Stimulated activated CD4-positive, alpha-beta T cell treated with anti-CD3 and anti-CD28 coated beads, Interleukin-15, amount 100 ng/mL, for 48 hours (primary cell): ENCODE data around the gene RNMT.
A peak's percentile ranks its signal among the peaks of the same experiment; 100 is the strongest.
"Not testable (repeated sequence)": the region's sequence is repeated elsewhere in the genome, so short reads cannot be mapped to it uniquely, and the experiment has no call there.

ENCODE experiments used
- DNase-seq, 2 donors: peaks; one replicate each; pipeline ENCODE4 v3.0.0-alpha.2; 2020; ENCODE audit warnings: low read depth in 2 of 2

The RNMT gene

DNA sequence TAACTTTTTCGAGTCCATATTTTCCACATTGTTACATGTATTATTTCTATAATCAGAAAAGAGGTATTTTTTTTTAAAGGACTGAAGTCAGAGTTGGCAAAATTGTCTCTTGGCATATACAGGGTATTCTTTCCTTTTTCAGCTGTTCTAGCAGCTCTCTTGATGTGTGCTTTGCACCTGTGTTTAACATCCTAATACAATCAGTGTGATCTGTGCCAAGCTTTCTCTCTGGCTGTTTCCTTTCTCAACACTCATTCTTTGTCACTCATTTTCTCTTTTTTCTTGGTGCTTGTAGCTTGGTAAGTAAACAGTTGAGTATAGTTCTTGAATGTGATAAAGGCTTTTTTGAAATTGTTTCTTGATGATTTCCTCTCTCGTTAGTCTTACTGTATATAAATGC lies 9.2 kb downstream of the RNMT start:
- no peak for DNase-seq

DNA sequence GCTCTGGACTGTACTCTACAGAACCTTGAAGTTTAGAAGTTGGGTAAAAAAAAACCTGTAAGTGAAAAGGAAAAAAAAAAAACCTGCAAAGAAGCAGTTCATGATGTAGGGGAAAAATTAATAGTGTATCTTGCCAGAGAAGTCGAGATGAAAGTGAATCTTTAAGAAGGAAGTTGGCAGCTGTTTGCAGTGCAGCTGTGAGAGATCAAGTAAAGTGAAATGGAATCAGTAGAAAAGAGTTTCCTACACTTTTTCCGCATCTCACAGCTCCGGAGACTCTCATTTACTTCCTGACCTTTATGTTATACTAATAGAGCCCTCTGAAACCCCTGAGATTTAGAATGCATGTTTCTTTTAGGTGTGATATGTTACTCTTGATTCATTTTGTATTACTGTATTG lies 19.2 kb downstream of the RNMT start:
- DNase-seq, result no peak

DNA sequence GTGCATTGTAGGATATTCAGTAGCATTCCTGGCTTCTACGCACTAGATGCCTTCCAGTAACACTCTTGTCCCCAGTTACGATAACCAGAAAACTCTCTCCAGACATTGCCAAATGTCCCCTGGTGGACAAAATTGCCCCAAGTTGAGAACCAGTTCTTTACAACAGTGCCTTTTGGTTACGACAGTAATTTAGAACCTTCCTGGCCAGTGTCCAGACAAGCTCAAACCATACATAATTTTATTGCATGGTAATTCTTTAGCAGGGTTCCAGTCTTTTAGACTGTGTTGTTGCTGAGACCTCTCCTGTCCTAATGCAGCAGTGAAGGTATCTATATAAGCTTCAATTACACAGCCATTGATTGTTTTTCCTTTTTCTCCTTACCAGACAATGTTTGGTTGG lies 20.2 kb downstream of the RNMT start:
- no peak for DNase-seq

DNA sequence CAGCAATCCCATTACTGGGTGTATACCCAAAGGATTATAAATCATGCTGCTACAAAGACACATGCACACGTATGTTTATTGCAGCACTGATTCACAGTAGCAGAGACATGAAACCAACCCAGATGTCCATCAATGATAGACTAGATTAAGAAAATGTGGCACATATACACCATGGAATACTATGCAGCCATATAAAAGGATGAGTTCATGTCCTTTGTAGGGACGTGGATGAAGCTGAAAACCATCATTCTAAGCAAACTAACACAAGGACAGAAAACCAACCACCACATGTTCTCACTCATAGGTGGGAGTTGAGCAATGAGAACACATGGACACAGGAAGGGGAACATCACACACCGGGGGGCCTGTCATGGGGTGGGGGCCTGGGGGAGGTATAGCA lies 25.1 kb downstream of the RNMT start:
- not testable (repeated sequence) for DNase-seq

DNA sequence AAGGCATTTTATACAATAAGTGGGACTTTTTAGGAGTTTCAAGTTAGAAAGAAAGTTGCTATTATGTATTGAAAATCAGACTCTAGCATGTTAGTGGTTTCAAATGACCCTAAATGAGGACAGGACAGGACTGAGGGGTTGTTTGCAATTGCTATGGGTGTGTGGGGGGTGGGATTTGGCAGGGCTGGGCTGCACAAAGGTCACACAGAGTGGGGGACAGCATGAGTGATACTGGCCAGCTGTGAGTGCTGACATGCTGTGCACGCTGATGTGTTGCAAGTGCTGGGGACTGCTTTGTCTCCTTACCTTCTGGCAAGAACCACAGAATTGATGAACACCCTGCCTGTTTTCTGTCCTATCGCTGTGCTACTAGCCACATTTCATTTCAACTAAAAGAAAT lies 29.8 kb downstream of the RNMT start:
- DNase-seq, result no peak

DNA sequence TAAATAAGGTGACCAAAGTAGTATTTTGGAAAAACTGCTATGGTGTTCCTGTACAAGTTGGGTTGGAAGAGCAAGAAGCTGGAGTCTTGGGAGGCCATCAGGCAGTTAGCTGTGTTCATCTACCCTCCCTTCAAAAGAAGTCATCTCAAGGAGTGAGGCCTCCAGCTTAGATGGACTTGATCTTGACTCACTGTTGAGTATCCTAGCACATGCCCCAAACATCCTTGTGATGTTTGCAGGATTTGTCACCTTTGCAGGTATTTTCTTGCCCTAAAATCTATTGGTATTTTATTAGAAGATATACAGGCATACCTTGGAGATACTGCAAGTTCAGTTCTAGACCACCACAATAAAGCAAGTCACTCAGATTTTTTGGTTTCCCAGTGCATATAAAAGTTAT lies 30.2 kb downstream of the RNMT start:
- no peak for DNase-seq

DNA sequence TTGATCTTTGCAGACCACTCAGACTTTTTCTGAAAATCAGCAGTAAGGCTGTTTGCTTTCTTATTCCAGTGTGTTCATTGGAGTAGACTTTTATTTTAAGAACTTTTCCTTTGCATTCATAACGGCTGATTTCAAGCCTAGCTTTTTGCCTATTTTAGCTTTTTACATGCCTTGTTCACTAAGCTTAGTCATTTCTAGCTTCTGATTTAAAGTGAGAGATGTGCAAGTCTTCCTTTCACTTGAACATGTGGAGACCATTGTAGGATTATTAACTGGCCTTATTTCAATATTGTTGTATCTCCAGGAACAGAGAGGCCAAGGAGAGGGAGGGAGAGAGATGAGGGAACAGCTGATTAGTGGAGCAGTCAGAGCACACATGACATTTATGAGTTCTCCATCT lies 32.1 kb downstream of the RNMT start:
- no peak for DNase-seq

DNA sequence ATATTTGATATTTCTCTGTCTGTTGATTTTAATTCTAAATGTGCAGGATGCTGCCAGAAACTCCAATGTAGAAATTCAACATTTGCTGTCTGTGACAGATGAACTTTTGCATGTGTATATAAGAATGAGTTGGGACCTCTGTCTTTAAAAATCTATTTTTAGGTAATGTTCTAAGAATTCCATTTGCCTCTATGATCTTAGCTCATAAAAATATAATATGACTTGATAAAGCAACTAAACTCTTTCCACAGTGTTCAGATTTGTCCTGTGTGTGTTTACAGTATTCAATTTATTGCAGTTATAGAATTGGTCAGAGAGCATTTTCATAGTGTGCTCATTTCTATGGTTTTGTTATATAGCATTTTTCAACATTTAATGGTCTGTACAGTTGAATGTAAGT lies 33.6 kb downstream of the RNMT start:
- no peak for DNase-seq

DNA sequence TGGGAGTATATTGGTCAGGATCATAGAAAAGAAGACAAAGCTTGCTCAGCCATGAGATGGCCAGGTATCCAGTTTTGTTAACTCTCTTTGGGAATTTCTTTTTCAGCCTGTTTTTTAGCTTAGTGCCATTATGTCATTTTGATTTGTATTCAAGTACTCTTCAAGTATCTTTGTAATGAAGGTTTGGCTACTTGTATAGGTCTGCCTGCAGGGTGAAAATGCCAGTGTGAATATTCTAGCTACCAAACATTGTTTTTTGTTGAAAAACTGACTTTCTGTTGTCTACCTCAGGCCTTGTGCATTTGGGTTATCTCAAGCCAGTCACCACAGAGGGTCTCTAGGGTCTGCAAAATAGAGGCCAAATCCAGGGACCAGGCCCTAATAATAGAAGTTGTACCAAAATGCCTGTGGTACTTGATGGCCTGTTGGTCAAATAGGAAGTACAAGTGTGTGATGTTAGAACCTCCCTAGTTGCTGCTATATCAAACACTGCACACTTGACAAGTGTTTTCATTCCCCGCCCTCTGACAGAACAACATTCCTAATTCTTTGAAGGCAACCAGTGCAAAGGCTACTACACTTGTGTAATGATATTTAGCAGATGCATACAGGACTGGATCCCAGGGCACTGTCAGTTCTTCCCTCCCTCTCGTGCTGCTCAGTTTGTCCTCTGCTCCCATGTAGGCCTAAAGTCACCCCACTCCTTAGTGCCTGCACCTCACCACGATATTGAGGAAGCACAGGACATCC lies 36.4 kb downstream of the RNMT start:
- no peak for DNase-seq

DNA sequence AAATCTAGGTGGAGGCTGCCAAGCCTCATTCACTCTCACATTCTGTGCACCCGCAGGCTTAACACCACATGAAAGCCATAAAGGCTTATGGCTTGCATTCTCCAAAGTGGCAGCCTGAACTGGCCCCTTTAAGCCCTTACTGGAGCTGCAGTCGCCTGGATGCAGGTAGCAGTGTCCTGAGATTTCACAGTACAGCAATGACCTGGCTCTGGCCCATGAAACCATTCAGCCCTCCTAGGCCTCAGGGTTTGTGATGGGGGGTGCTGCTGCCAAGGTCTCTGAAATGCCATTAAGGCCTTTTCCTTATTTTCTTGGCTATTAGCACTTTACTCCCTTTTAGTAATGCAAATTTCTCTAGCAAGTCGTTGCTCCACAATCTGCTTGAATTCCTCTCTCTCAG lies 48.6 kb downstream of the RNMT start:
- no peak for DNase-seq

DNA sequence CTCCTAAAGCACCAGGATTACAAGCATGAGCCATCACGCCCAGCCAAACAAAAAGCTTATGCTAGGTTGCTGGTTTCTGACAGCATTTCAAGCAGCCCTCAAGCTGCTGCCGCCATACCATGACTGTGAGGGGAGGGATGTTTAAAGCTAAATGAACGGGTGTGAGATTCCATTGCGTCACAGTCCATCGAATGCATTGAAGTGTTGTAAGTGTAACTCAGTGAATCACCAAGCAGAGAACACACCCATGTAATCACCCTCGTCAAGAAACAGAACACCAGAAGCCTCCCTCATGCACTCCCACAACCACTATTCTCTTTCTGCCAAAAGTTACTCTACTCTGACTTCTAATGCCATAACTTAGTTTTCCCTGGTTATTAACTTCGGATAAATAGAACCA lies 64.7 kb downstream of the RNMT start:
- no peak for DNase-seq

DNA sequence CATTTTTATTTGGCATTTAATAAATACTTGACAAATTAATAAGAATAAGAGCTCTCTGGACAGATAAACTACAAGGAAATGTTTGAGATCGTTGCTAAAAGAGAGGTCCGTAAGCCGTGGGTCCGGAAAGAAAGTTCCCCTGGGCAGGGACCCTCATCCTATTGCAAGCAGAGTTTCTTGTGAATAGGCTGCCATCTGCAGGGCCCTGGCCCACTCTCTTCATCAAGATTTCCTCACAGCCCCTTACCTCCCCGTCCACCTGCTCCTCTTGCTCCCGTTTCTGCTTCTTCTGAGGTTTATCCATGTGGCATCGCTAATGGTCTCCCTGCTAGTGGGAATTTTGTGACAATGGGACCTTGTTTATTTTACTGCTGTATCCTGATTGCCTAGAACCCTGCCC lies 67.3 kb downstream of the RNMT start:
- no peak for DNase-seq

DNA sequence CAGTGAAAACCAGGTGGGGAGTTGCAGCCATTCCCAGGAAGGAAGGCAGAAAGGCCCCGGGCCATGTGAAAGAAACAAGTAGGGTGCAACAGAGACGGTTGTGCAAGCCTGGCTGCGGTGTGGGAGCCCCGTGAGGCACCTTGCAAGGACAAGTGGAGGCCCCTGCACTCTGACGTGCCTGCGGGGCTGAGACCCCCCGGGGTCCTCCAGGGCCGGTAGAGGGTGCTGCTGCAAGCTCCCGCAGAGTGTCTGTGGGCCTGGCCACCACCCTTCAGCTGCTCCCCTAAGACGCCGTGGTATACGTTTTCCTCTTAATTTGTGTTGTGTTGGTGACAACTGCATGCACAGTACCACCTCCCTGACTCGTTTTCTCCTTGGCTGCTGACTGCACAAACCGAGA lies 70.0 kb downstream of the RNMT start:
- DNase-seq, result no peak

DNA sequence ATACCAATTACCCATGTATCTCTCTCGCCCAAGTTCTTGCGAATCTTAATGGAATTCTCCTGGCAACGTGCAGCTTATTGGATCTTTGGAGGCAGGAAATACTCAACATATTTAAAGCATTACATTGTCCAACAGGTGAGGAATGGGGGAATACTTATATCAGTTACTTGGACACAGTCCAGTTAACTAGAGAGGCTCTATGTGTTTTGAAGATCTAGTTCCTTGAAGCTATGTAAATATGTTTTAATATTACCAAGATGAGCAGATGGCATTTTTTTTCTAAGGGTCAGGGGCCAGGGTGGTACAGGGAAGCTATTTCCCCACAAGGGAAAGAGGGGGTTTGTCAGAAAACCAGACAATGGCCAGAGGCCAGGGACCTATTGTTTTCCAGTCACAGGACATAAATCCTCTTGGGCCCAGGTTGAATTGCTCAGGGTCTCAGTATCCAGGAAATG lies 70.7 kb downstream of the RNMT start:
- DNase-seq, result no peak

DNA sequence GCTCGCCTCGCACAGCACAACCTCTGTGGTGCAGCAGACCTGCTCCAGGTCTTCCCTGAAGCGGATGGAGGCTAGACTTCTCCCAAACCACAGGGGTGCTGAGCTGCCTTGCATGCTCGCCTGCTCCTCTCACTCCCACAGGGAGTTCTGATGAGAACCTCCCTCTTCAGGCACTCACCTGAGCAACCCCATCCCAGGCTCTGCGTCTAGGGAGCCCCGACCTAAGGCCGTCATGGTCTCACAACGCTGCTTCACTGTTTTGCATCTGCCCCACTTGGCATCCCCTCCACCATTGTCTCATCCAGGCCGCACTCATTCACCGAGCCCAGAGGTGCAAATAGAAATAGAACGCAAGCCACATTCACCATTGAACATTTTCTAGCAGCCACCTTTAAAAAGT lies 72.9 kb downstream of the RNMT start:
- no peak for DNase-seq

DNA sequence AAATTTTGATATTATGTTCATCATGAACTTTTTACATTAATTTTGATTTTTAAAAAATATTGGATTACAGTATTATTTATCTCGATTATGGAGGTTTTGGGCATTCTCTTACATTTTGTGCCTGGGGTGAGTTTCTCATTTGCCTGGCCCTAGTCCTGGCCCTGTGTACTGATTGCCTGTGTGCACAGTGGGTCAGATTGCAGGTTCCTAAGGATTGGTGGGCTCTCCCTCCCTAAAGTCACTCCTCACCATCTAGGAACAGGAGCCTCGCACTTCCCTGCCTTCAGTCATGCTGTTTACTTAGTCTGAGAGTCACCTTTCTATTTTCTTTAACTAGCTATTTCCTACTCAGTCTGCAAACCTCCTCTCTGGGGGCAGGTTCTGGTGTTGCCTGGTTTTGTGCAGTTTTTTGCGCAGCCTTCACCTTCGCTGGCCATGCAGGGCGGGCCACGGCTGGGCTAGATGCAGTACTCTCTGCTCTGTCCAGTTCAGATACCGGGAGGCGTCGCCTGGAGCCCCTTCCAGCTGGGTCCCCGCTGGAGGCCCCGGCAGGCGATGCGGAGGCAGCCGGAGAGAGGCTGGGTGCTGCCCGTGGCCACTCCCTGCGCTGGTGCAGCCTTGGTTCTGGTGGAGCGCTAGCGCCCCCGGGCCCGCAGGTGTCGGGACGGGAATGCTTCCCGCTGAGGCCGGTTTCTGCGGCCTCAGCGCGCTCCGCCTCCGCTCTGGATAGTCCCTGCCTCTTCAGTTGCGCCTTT lies 74.2 kb downstream of the RNMT start:
- DNase-seq, result peak in 1 of 2 donors; percentile 45

DNA sequence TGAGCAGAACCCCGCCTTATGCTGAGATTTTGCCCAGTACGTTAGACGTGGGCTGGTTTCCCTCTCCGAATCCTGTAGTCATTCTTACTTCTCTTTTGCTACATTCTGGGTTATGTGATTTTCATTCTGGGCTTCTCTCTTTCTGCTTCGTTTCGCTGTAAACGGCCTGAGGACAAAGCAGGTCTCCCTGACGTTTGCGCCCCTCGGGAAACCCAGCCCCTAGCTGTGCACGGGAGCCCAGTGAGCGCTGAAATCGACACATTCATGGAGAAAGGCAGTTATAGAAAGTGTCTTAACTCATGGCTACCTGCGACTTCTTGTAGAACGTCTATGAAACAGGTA lies 74.8 kb downstream of the RNMT start:
- no peak for DNase-seq

DNA sequence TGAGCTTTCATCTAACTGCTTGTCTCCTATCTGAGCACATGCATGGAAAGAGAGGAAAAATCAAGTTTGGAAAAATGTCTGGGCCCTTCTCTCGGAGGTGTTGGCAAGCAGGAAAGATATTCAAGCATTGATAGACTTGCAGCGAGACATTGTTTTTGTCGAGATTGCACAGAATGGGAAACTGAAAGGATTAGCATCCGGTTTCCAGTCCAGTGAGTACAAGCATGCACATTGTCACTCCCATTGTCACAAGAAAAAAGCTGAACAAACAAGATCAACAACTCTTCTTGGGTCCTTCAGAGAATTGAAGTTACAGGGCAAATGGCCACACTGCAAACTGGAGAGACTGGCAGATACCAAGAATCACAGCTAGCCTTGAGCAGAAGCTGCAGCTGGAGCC lies 77.8 kb downstream of the RNMT start:
- DNase-seq, result no peak

DNA sequence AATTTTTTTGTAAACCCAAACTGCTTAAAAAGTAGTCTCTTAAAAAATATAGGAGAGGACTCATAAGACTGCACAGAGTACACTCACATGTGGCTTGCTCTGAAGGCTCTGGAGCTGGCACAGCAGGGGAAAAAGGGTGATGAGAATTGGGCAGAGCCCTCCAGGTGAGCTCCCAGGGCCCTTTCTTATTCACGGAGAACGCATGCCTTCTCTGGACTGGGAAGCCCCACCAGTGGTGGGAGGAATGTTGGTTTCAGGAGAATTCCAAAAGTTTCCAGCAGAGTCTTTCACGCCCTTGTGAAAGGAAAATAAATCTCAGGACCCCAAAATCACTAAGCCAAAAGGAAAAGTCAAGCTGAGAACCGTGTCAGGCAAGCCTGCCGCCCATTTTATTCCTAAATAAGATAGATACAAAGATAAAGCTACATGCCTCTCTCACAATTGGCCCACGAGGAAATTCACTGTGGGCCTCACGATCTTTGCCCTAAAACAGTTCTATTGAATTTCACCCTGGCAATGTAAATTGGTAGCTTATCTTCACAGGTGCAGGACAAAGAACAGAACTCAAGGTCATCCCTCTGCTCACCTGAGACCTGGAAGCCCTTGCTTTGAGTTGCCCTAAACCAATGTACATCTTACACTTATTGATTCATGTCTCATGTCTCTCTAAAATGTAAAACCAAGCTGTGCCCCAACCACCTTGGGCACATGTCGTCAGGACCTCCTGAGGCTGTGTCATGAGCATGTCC lies 82.0 kb downstream of the RNMT start:
- DNase-seq, result no peak

DNA sequence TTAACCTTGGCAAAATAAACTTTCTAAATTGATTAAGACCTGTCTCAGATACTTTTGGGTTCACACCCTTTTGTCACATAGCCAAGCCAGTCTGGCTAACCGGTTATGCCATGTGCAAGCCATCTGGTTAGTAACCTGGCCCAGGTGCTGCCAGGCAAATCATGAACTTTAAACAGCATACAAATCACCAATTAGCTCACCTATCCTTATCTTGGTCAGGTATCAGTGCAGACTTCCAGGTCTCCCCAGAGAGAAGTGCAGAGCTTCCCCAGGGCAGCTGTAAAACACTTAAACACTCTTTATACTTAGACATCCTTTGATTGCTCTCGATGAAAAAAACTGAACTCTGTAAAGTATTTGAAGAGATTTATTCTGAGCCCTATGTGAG lies 82.6 kb downstream of the RNMT start:
- DNase-seq, result no peak

DNA sequence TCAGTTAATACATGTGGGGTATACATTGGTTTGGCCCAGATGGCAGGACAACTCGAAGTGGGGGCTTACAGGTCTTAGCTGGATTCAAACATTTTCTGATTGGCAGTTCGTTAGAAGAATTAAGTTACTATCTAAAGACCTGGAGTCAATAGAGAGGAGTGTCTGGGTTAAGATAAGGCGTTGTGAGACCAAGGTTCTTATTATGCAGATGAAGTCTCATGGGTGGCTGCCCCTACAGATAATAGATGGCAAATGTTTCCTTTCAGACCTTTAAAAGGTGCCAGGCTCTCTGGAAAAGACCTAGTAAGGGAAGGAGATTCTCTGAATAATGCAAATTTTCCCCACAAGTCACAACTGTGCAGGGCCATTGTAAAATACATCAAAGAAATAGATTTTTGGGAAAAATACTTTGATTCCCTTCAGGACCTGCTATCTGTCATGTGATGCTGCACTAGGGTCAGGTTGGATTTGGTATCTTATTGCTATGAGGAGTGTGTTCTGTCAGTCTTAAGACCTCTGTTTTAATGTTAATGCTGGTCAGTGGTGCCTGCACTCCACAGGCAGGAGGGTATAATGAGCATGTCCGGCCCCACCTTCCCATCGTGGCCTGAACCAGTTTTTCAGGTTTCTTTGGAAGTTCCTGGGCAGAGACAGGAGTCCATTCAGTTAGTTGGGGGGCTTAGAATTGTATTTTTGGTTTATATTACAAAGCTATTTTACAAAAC lies 83.2 kb downstream of the RNMT start:
- DNase-seq, result no peak

DNA sequence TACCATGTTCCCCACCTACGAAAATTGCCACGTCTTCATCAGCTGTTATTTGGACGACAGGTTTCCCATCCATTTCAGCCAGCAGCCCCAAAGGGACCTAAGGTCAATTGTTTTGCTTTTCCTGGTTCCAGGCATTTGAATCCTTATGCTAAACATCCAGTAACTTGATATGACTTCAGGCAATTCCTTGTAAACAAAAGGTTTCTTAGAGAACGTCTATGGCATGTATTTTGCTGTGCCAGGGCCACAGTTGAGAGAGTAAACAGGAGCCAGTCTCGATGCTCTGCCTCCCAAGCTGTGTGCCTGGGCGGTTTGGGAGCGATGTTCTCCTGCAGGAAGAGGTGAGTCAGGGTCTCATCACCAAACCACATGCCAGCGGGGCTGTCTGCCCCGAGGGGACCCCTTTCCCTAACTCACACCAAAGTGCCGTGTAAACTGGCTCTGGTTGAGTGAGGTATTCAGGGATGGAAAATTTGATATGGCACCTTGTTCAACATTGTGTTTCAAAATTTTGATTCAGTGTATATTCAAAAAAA lies 84.5 kb downstream of the RNMT start:
- no peak for DNase-seq
